ENCODE data around the gene CYP2C9.

The CYP2C9 gene

DNA sequence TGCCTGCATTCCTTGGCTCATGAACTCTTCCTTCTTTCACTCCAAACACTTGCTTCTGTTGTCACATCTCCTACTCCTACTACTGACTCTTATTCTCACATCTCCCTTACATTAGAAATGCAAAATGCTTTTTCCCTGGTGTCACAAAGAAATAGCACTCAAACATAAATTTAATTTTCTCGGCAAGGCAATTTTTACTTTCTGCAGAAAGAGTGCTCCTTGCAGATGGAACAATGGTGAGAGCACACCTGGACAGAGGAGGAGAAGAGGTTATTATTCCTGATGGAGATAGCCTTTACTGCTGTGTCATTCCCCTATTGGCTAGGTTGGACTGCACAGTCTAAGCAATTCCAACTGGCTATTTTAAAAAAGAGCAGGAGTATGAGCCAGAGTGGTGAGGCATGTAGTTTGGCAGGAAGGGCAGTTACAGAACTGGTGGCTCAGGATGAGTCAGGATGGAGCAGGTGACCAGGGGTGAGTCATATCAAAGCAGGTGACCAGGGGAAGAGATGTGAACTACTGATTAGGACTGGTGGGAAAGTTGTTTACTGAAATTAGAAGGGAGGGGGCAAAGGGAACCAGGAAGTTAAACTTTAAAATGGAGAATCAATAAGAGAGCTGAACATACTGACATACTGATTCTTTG lies 52.9 kb downstream of the CYP2C9 start:
- DNase-seq (ENCODE audit: low spot score): no peak
- in situ Hi-C loops (cut with MboI; ENCODE audit: low sequenced_read_pairs, unreplicated experiment): no loop called here

DNA sequence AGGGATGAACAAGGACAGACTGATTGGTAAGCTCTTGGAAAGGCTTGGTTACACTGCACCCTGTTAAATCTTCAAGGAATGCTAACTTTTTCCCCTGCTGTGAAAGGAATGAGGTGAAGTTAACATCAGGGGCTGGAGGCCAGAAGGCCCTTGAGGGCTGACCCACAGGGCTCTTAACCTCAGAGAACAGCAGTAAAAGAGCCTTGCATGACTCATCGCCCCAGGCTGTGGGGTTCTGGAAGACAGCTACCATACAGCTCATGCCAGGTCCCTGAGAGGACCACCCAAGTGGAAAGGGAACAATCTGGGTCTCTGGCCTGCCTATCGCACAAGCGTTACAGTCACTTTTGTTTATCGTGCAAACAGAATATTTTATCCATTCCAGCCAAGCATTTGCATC lies 54.4 kb downstream of the CYP2C9 start:
- in situ Hi-C loops (cut with MboI; ENCODE audit: low sequenced_read_pairs, unreplicated experiment): no loop called here
- TF ChIP-seq, protein P1, sequence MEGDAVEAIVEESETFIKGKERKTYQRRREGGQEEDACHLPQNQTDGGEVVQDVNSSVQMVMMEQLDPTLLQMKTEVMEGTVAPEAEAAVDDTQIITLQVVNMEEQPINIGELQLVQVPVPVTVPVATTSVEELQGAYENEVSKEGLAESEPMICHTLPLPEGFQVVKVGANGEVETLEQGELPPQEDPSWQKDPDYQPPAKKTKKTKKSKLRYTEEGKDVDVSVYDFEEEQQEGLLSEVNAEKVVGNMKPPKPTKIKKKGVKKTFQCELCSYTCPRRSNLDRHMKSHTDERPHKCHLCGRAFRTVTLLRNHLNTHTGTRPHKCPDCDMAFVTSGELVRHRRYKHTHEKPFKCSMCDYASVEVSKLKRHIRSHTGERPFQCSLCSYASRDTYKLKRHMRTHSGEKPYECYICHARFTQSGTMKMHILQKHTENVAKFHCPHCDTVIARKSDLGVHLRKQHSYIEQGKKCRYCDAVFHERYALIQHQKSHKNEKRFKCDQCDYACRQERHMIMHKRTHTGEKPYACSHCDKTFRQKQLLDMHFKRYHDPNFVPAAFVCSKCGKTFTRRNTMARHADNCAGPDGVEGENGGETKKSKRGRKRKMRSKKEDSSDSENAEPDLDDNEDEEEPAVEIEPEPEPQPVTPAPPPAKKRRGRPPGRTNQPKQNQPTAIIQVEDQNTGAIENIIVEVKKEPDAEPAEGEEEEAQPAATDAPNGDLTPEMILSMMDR (IDR thresholded peaks at IDR 0.05; ENCODE audit: borderline replicate concordance, control extremely low read depth, extremely low read depth, insufficient read depth, missing control alignments): no peak
- DNase-seq (ENCODE audit: low spot score): no peak

More for the DNA sequence above, 52.9 kb downstream of the CYP2C9 start:
- TF ChIP-seq, protein P1 (IDR thresholded peaks at IDR 0.05; ENCODE audit: borderline replicate concordance, control extremely low read depth, extremely low read depth, insufficient read depth, missing control alignments): no peak

DNA sequence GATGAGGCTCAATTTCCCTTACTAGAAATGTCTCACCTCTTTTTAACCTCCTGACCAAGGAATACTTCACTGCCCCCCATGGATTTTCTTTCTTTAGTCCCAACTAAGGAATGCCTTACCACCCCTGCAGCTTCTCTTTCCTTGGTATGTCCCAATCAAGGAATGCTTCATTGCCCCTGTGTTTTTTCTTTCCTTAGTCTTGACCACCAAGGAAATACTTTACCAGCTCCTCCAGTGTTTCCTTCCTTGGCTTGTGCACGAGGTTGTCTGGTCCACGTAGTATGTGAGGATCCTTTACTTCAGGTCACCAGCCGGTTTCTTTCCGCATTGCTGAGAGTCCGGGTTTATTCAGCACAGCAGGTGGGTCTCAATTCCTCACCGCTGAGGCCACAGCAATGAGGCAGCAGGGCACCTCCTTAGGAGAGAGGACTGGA lies 59.3 kb downstream of the CYP2C9 start:
- TF ChIP-seq, protein P1 (IDR thresholded peaks at IDR 0.05; ENCODE audit: borderline replicate concordance, control extremely low read depth, extremely low read depth, insufficient read depth, missing control alignments): no peak
- in situ Hi-C loops (cut with MboI; ENCODE audit: low sequenced_read_pairs, unreplicated experiment): no loop called here
- no peak for DNase-seq (ENCODE audit: low spot score)

DNA sequence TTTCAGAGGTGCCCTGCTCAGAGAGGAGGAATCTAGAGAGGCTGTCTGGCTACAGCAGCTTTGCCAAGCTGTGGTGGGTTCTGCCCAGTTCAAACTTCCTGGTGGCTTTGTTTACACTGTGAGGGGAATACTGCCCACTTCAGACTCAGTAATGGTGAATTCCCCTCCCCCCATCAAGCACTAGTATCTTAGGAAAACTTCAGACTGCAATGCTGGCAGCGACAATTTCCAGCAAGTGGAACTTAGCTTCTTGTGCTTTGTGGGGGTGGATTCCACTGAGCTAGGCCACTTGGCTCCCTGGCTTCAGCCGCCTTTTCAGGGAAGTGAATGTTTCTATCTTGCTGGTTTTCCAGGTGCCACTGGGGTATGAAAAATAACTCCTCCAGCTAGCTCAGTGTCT lies 88.0 kb downstream of the CYP2C9 start:
- in situ Hi-C loops (cut with MboI; ENCODE audit: low sequenced_read_pairs, unreplicated experiment): no loop called here
- no peak for DNase-seq (ENCODE audit: low spot score)
- TF ChIP-seq, protein P1 (IDR thresholded peaks at IDR 0.05; ENCODE audit: borderline replicate concordance, control extremely low read depth, extremely low read depth, insufficient read depth, missing control alignments): no peak

DNA sequence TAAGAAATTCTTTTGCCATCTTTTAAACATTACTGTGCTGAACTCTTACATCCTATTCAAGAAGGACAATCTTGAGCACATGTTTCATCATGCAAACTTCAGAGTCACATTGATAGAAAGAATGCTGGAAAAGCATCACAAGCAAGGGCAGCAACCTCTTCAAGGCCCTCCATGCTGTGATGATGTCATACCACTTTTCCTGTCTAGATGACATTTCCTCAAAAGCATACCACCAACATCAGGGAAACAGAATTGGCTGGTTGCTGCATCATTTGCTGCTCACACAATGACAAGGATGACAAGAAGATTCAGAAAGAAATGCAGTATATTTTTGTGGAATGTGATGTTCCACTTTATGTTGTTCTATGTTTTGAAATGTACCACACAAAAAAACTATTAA lies 93.2 kb downstream of the CYP2C9 start:
- no peak for DNase-seq (ENCODE audit: low spot score)
- TF ChIP-seq, protein P1 (IDR thresholded peaks at IDR 0.05; ENCODE audit: borderline replicate concordance, control extremely low read depth, extremely low read depth, insufficient read depth, missing control alignments): no peak
- in situ Hi-C loops (cut with MboI; ENCODE audit: low sequenced_read_pairs, unreplicated experiment): no loop called here

DNA sequence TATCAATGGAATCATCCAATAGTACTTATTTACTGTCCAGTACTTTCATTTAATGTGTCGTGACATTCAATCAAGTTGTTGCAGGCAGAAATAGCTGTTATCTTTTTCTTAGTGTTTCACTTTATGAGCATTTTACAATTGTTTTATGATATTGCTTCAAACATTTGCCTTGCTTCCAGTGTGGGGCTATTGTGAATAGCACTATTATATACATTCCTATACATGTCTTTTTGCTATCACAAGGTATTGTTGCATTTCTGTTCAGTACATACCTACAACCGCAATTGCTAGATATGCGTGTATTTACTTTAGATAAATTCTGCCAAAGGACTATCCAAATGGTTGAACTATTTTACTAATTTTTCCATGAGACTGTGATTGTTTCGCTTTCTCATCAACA lies 95.9 kb downstream of the CYP2C9 start:
- in situ Hi-C loops (cut with MboI; ENCODE audit: low sequenced_read_pairs, unreplicated experiment): no loop called here
- DNase-seq (ENCODE audit: low spot score): no peak
- TF ChIP-seq, protein P1 (IDR thresholded peaks at IDR 0.05; ENCODE audit: borderline replicate concordance, control extremely low read depth, extremely low read depth, insufficient read depth, missing control alignments): no peak

All from GM13976 (cell line).